Stimulated activated CD8-positive, alpha-beta memory T cell treated with anti-CD3 and anti-CD28 coated beads, Interleukin-2, amount 100 ng/mL, for 1 hour (primary cell): ENCODE measurements around the gene CHGA.

Experiments
- DNase-seq, 2 donors: peaks; one replicate each; pipeline ENCODE4 v3.0.0-alpha.2; 2020; ENCODE audit warnings: low read depth in 2 of 2

The CHGA gene

DNA sequence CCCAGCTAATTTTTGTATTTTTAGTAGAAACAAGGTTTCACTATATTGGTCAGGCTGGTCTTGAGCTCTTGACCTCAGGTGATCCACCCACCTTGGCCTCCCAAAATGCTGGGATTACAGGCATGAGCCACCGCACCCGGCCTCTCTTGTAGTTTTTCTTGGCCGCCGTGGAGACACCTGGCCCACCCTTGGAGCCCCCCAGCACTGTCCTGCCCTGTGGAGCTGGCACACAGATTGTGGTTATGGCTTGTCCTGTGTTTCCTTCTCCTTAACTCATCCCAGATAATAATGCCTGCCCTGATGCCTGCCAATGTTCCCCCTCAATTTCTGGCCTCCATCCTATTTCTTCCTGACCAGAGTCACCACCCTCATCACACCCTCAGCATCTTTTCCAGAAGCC, 57.9 kb downstream of the CHGA start:
- no peak for DNase-seq

DNA sequence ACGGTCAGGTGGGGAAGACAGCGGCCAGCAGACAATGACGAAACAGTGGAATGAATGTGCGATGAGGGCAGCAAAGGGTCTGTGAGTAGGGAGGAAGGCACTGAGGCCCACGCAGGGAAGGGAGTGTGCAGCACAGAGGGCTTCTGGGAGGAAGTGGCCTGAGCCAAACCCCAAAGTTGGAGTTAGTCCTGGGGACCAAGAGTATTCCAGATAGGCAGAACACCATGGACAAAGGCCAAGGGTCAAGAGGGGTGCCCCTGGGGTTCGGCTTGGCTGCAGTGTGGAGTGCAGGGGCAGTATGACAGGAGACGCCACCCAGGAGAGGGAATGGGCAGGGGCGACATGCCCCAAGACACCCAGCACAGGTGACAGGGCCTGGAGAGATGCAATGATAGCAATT, 58.8 kb downstream of the CHGA start:
- no peak for DNase-seq

DNA sequence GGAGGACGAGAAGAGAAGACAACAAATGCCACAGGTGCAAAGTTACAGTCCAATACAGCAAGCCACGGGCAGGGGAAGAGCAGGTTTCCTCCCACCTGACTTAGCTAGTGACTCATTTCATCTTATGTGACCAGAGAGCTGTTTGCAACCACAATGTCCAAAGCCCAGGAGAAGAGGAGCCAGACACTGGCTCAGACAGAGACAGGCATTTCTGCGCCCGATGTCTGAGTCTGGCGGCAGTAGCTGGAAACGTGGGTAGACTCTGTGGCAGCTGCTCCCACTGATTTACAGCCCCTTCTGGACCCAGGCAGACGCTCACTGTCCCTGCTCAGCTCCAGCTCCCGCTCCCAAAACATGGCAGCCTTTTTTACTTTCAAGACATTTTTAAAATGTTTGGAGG, 60.0 kb downstream of the CHGA start:
- no peak for DNase-seq

DNA sequence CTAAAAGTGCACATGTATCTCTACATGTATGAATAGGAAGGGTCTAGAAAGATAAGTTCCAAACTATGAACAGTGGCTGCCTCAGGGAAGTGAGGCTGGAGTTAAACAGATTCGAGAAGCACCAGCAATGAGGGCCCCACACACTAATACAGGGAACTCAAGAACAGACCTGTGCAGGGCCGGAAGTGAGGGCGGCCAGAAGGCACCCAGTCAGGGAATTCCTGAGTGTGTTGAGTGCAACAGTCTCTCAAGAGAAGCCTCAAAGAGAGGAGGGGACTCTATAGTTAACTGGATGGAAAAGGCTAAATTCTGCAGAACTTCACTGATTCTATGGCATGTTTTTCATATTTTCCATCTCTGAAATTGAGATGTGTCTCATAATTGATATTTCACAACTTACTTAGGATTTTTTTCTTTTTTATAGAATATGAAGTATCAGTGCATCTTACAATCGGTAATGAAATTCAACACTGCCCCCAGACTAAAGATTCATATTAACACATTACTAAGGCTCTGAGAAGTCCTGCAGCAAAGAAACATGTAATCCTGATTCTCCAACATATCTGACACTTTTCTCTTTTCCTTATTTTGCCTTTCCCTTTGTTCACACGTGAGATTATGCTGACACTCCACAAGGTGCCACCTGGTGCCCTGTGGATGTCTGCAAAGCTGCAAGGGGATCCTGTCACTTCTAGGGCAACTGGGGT, 61.3 kb downstream of the CHGA start:
- no peak for DNase-seq
